Right ventricle myocardium inferior (tissue), 1 donor: Measurements from ENCODE around the gene CDC27. TPM values are rescaled to one million over a fixed set of nuclear protein-coding genes. Genes with fewer than 3 reads are reported as not detected.
"Not testable (repeated sequence)": the region's sequence is repeated elsewhere in the genome, so short reads cannot be mapped to it uniquely, and the experiment has no call there.

ENCODE experiments used
- ATAC-seq: fragments of 200-7000 bp; cut with Tn5 transposase; one replicate; pipeline ENCODE4 v1.9.1; 2020; ENCODE audit warnings: mild to moderate bottlenecking, moderate library complexity
- DNase-seq: peaks from one replicate; pipeline ENCODE4 v3.0.0; 2021; ENCODE audit errors: missing footprints
- intact Hi-C: fragments of 100-400 bp; cut with DNase I; formaldehyde crosslinking; loops from one replicate; pipeline ENCODE4 v1.11.0; 2022
- total RNA-seq: library from RNA; stranded (reverse); fragmentation: NEBNext Ultra II Directional; extraction: Animal tissue kit (Norgen Biotek cat#: 25700); gene quantifications from one replicate; pipeline ENCODE4 v1.2.1, GENCODE V29; 2021
- donor health status: DM: no; HTN: yes; CAD: no; lungs with severe emphysema.

The CDC27 gene
- total RNA-seq, 1 donor from 2014 or later, result 88.9 TPM

DNA sequence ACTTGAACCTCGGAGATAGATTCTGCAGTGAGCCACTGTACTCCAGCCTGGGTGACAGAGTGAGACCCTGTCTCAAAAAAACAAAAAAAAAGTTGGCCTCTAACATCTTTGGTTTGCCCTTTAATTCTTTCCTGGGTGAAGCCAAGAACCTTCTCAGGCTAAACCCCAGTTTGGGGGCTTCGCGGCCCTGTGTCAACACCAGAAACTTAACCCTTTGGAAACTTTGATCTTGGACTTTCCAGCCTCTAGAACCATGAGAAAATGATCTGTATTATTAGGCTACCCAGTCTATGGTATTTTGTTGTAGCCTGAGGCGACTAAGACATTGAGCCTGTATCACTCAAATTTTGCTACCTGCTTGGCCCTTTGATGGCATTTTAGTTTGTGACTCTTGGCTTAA is 86.2 kb downstream of the CDC27 start:
- no peak for DNase-seq
- ATAC-seq, result no peak
- intact Hi-C loops, result no loop called here

DNA sequence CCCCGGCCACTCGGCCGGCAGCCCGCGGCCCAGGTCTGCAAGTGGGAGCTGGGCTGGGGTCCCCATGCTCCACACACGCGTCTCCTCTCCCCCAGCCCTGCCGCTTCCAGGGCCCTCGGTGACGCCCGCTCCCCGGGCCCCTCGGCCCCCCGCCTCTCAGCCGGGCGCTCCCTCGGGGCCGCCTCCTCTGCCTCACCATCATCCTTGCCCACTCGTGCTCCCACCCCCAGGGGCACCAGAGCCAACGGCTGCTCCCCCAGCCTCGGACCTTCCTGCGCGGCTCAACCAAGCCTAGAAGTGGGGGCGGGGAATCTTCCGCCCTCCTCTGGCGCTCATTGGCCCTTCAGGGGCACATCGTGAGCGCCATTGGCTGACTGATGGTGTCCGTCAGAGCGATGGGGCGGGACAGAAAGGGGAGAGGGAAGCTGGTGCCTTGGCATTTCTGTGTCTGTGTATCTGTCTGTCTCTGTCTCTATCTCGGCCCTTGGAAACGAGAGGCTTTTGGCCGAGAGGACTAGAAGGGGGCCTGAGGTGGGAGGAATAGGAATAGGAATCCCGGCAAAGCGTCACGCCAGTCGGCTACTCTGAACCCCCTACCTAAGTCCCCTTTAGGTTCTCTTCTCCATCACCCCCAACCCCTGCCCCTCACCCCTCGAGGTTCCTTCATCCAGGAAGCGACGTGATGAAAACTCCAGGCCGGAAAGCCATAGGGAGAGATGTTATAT is 88.9 kb downstream of the CDC27 start:
- peak; percentile 95 for DNase-seq
- intact Hi-C loops, result no loop called here
- peak; percentile 100 for ATAC-seq

DNA sequence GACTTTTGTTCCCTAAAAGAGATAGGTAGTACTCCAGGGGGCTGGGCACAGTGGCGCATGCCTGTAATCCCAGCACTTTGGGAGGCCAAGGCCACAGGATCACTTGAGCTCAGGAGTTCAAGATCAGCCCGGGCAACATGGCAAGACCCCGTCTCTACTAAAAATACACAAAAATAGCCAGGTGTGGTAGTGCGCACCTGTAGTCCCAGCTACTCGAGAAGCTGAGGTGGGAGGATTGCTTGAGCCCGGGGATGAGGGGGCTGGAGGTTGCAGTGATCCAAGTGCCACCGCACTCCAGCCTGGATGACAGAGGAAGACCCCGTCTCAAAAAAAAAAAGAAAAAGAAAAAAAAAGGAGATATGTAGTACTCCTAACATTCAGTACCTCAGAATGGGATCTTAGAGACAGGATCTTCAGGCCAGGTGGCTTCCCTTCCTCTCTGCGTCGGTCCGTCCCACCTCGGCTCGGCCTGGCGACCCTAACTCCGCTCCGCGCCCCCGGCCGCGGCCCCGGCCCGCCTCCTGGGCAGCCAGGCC is 89.6 kb downstream of the CDC27 start:
- no peak for DNase-seq
- intact Hi-C loops, result no loop called here
- no peak for ATAC-seq

DNA sequence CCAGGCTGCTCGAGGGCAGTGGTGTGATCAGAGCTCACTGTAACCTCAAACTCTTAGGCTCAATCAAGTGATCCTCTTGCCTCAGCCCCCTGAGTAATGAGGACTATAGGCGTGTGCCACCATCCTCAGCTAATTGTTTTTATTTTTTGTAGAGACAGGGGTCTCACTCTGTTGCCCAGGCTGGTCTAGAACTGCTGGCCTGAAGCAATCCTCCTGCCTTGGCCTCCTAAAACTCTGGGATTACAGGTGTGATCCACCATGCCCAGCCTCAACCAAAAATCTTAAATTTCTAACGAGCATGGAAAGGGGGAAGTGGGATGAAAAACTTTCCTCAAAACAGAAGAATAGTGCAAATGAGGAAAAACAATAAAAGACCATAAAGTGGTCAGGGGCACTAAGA is 92.8 kb downstream of the CDC27 start:
- intact Hi-C loops, result no loop called here
- no peak for ATAC-seq
- DNase-seq, result no peak

DNA sequence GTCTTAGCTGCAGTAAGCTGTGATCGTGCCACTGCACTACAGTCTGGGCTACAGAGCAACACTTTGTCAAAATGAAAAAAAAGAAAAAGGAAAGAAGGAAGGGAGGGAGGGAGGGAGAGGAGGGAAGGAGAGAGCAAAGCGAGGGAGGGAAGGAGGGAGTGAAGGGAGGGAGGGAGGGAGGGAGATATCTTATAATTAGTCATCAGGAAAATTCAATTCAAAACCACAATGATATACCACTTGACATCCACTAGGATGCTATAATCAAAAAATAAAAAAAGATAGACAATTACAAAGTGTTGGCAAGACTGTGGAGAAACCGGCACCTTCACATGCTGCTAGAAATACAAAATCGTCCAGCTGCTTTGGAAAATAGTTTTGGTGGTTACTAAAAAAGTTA is 93.8 kb downstream of the CDC27 start:
- intact Hi-C loops, result no loop called here
- ATAC-seq (no peak), DNase-seq (no peak)

DNA sequence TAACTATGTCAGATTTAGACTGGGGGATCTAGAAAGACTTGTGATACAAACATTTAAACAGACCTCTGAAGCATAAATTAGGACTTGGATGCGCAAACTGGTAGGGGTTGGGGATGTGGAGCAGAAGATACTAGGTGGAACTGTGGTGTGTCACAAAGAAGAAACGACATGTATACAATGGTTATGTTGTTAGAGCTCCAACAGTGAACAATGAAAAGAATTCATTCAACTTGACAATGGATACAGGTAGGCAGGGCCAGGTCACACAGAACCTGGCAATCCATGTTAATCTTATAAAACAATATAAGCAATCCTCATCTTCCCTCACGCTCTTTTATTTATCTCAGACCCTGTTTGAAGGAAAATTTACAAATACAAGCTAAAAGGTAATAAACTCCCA is 102.0 kb downstream of the CDC27 start:
- DNase-seq, result no peak
- intact Hi-C loops, result no loop called here
- ATAC-seq, result no peak

DNA sequence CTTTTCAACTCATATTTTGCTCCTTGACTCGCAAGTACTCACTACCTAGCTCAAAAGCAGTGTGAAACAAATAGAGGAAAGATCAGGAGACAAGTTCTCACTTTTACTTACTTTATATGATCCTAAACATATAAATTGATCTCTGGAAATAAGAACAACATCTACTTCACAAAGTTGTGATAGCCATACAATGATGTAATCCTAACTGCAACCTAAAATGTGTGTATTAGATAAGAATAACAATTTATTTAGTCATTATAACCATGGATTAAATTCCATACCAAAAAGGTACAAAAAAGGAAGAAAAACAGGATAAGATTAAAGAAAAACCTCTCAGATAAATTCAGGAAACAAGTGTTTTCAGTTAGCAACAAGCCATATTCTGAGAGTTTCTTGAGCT is 103.4 kb downstream of the CDC27 start:
- intact Hi-C loops, result no loop called here

DNA sequence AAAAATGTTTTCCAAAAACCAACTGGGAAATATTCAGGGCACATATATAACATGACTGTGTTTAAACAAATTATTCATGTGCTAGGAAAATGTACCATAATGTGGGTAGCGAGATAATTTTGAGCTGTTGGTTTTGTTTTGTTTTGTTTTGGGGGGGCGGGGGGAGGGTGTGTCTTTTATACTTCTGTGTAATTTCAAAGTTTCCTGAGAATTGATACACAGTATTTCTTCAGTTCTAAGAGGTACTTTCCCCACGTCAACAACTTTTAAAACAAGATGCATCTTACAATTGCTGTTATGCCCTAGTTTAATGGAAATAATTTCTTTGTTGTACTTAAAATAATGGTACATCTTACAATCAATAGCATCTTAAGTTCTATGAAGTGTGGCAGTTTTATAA is 110.3 kb downstream of the CDC27 start:
- DNase-seq, result no peak
- intact Hi-C loops, result no loop called here
- no peak for ATAC-seq

More for the DNA sequence above, 103.4 kb downstream of the CDC27 start:
- ATAC-seq (no peak), DNase-seq (no peak)

DNA sequence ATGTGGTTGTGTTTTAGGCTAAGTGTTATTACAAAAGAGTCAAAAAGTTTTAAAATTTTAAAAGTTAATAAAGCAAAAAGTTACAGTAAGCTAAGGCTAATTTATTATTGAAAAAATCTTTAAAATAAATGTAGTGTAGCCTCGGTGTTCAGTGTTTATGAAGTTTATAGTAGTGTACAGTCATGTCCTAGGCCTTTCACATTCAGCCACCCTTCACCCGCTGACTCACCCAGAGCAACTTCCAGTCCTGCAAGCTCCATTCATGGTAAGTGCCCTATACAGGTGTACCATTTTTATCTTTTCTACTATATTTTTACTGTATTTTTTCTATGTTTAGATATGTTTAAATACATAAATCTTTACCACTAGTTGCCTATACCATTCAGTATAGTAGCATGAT is 111.5 kb downstream of the CDC27 start:
- ATAC-seq (no peak), DNase-seq (no peak)
- intact Hi-C loops, result no loop called here

DNA sequence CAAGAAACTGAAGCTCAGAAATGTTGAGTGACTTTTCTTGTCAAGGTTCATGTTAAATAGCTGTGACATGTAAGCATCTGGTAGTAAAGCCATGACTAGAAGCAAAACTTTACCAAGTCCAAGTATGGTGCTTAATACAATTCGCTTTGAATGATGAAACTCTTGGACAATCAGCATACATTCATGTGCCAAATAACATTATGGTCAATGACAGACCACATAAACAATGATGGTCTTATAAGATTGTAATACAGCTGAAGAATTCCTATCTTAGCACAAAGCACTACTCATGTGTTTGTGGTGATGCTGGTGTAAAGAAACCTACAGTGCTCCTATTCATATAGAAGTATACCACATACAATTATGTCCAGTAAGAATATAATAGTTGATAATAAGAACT is 112.9 kb downstream of the CDC27 start:
- no peak for DNase-seq
- intact Hi-C loops, result no loop called here
- no peak for ATAC-seq

DNA sequence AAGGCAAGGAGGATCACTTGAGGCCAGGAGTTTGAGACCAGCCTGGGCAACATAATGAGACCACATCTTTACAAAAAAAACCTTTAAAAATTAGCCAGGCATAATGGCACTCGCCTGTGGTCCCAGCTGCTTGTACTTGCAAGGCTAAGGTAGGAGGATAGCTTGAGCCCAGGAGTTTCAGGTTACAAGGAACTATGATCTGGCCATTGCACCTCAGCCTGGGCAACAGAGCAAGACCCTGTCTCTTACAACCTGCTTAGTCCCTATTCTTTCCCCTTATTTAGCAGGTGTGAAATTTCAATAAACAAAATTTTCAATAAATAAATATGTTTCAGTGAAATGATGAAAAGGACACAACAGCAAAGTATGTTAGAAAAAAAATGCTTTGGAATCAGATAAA is 114.7 kb downstream of the CDC27 start:
- DNase-seq, ATAC-seq, intact Hi-C loops: not testable (repeated sequence)

DNA sequence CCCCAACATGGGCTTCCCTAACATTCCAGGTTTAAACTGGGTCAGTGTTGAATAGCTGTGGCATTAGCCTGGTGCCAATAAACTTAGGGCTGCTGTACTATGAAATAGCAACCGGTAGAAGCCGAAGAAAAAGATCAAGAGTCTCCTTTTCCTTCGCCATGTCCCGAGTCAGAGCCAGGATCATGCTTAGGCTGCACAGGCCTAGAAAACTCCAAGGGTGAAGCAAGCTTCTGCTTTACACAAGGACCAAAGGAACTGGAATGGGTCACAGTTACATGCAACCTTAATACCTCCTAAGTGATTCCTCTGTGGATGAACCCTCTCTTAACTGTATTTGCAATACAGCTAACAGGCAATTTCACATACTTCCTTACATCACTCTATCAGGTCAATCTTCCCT is 115.5 kb downstream of the CDC27 start:
- DNase-seq, intact Hi-C loops, ATAC-seq: not testable (repeated sequence)

DNA sequence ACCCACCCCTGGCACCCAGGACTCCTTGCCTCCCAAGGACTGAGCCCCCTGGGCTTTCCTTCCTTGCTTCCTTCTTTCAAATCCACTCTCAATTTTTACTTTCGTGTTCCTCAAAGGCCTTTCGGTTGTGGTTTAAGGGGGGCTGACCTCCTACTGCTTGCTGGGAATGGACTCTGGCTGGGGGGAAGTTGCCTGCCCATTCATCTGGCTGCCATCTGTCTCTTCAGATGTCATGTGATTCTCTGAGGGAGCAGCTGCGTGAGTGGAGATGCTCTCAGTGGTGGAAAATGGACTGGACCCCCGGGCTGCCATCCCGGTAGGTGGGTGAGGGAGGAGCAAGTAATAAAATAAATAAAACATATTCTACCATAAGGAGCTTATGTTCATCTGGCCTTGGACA is 116.2 kb downstream of the CDC27 start:
- DNase-seq (no peak), ATAC-seq (peak; percentile 22)
- intact Hi-C loops, result no loop called here

DNA sequence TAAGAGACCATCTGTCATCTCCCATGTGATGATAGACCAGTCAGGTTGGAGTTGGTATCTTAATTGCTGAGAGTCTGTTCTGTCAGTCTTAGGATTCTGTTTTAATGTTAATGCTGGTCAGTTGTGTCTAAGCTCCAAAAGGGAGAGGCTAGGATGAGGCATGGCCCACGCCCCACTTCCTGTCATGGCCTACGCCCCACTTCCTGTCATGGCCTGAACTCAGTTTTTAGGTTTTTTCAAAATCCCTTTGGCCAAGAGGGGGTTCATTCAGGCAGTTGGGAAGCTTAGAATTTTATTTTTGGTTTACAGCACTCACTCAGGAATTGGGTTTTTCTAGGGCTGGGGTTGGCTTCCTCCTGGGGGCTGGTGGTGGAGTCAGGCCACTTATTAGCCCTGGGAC is 117.9 kb downstream of the CDC27 start:
- intact Hi-C loops, DNase-seq, ATAC-seq: not testable (repeated sequence)

DNA sequence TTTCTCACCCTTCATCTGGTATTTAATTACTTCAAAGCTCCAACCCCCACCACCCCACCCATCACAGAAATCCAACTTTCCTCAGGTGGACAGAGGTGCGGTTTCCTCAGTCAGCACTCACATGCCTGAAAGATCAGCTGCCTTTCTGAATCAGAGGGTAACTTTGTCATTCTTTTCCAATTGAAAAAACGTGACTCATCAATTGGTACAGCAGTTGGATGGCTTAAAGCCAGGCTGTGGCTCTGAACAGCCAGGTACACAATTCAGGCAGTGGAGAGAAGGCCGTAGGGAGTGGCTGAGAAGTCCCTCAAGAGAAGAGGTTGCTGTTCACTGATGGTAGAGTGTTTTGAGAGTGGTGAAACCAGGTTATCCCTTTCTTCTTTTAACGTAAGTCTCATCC is 118.8 kb downstream of the CDC27 start:
- DNase-seq, ATAC-seq, intact Hi-C loops: not testable (repeated sequence)

Other genes with a start within 250 kb of the CDC27 start
- gene RPRML, start 210.0 kb downstream of the CDC27 start, total RNA-seq, result not detected
- gene MYL4, start 20.1 kb upstream of the CDC27 start, total RNA-seq, result 322 TPM
- gene ITGB3, start 64.5 kb upstream of the CDC27 start, total RNA-seq, result 3.8 TPM
- gene EFCAB13, start 134.7 kb upstream of the CDC27 start, total RNA-seq, result 2.0 TPM